CD14-positive monocyte (primary cell): ENCODE measurements around the gene PDCL3. TPM values are rescaled to one million over a fixed set of nuclear protein-coding genes. Genes with fewer than 3 reads are reported as not detected.

ENCODE experiments used
- DNase-seq, 3 donors: peaks; one replicate each; pipeline ENCODE4 v3.0.0-alpha.2; 2011 to 2022
- H2AFZ ChIP-seq: 2 replicates; pipeline ENCODE4 v1.6.0; 2012; ENCODE audit warnings: mild to moderate bottlenecking, low read depth, low read length, inconsistent platforms; ENCODE audit not compliant: insufficient read depth, poor library complexity, severe bottlenecking
- H3K27ac ChIP-seq, 2 donors: 1 replicate in 1 of 2; 2 replicates in 1 of 2; pipeline ENCODE4 v1.5.1; 2012 to 2013; ENCODE audit warnings: low read length in 2 of 2, control low read depth in 1 of 2, inconsistent platforms in 1 of 2, low read depth in 1 of 2, mild to moderate bottlenecking in 1 of 2
- H3K27me3 ChIP-seq, 2 donors: one replicate each; pipeline versions ENCODE4 v1.6.0 to v1.6.1; 2011 to 2013; ENCODE audit warnings: low read length in 2 of 2; ENCODE audit not compliant: control insufficient read depth in 2 of 2, insufficient read depth in 2 of 2
- H3K36me3 ChIP-seq, 2 donors: replicated peaks in 1 of 2; 1 replicate in 1 of 2; 2 replicates in 1 of 2; pipeline versions ENCODE4 v1.5.1 to v1.6.1; 2012 to 2013; ENCODE audit warnings: low read length in 2 of 2, control low read depth in 1 of 2, inconsistent platforms in 1 of 2, mild to moderate bottlenecking in 1 of 2; ENCODE audit not compliant: insufficient read depth in 2 of 2, control insufficient read depth in 1 of 2
- H3K4me1 ChIP-seq, 2 donors: 1 replicate in 1 of 2; 2 replicates in 1 of 2; pipeline versions ENCODE4 v1.5.1 to v1.6.1; 2012 to 2013; ENCODE audit warnings: low read length in 2 of 2, control low read depth in 1 of 2, inconsistent platforms in 1 of 2, mild to moderate bottlenecking in 1 of 2, moderate library complexity in 1 of 2; ENCODE audit not compliant: insufficient read depth in 2 of 2, control insufficient read depth in 1 of 2
- H3K4me2 ChIP-seq: replicated peaks from 2 replicates; pipeline ENCODE3; 2012; ENCODE audit warnings: low read length, moderate library complexity, mild to moderate bottlenecking; ENCODE audit not compliant: poor library complexity, severe bottlenecking; ENCODE audit errors: extremely low read depth
- H3K4me3 ChIP-seq, 3 experiments: fragments of 200-600 bp in 1 of 3; sonication (generic) in 1 of 3; replicated peaks in 1 of 3; 1 replicate in 2 of 3; 2 replicates in 1 of 3; pipeline ENCODE4 v1.5.1; 2011 to 2013; ENCODE audit warnings: low read length in 3 of 3, mild to moderate bottlenecking in 3 of 3, control low read depth in 2 of 3, low read depth in 2 of 3, inconsistent platforms in 1 of 3, moderate library complexity in 1 of 3
- H3K79me2 ChIP-seq: 2 replicates; pipeline ENCODE4 v1.6.0; 2012; ENCODE audit warnings: mild to moderate bottlenecking, control low read depth, inconsistent platforms, low read length, moderate library complexity; ENCODE audit not compliant: insufficient read depth
- H3K9ac ChIP-seq: 2 replicates; pipeline ENCODE4 v1.6.0; 2017; ENCODE audit warnings: low read length, mild to moderate bottlenecking; ENCODE audit not compliant: insufficient read depth, poor library complexity, severe bottlenecking
- H3K9me3 ChIP-seq, 2 donors: replicated peaks in 1 of 2; 1 replicate in 1 of 2; 2 replicates in 1 of 2; pipeline versions ENCODE4 v1.5.1 to v1.6.1; 2012 to 2013; ENCODE audit warnings: low read length in 2 of 2, control low read depth in 1 of 2; ENCODE audit not compliant: control insufficient read depth in 1 of 2, insufficient read depth in 1 of 2
- H4K20me1 ChIP-seq: 2 replicates; pipeline ENCODE4 v1.6.0; 2012; ENCODE audit warnings: mild to moderate bottlenecking, low read length, control low read depth, moderate library complexity; ENCODE audit not compliant: insufficient read depth
- H3K27ac Mint-ChIP-seq, 7 donors: one replicate each; pipeline ENCODE4 v1.8.0; 2020; ENCODE audit warnings: mild to moderate bottlenecking in 7 of 7, mixed read lengths in 7 of 7, moderate library complexity in 6 of 7, inconsistent platforms in 2 of 7
- H3K27me3 Mint-ChIP-seq, 3 donors: one replicate each; pipeline ENCODE4 v1.8.0; 2021 to 2022; ENCODE audit warnings: low read depth in 3 of 3, mild to moderate bottlenecking in 3 of 3, mixed read lengths in 3 of 3, moderate library complexity in 3 of 3, inconsistent platforms in 1 of 3
- H3K36me3 Mint-ChIP-seq, 2 donors: one replicate each; pipeline ENCODE4 v1.8.0; 2020; ENCODE audit warnings: mixed read lengths in 2 of 2, inconsistent platforms in 1 of 2, mild to moderate bottlenecking in 1 of 2
- H3K4me1 Mint-ChIP-seq: one replicate; pipeline ENCODE4 v1.8.0; 2020; ENCODE audit warnings: mild to moderate bottlenecking, mixed read lengths
- H3K4me3 Mint-ChIP-seq, 2 donors: one replicate each; pipeline ENCODE4 v1.8.0; 2020; ENCODE audit warnings: mild to moderate bottlenecking in 2 of 2, mixed read lengths in 2 of 2, moderate library complexity in 1 of 2
- H3K9me3 Mint-ChIP-seq, 7 donors: one replicate each; pipeline ENCODE4 v1.8.0; 2020 to 2022; ENCODE audit warnings: mixed read lengths in 7 of 7, mild to moderate bottlenecking in 6 of 7, moderate library complexity in 6 of 7, inconsistent platforms in 2 of 7
- WGBS: methylation state at CpG from one replicate; pipeline ENCODE4 v1.1.5; 2013; ENCODE audit warnings: missing lambda C conversion rate; ENCODE audit not compliant: insufficient coverage; 5-methylcytosine and 5-hydroxymethylcytosine counted together
- intact Hi-C, 2 donors: fragments of 100-400 bp; cut with micrococcal nuclease; formaldehyde crosslinking; loops; one replicate each; pipeline versions ENCODE4 v1.15.0 to v1.15.1; 2023
- polyA plus RNA-seq, 3 donors: library from polyadenylated mRNA; depleted of rRNA in 1 of 3; unstranded in 2 of 3; stranded (reverse) in 1 of 3; fragments of 300-500 nt in 2 of 3; fragments of >200 nt in 1 of 3; fragmentation: Illumina TruSeq in 2 of 3; gene quantifications; 1 replicate in 2 of 3; 2 replicates in 1 of 3; pipeline ENCODE4 v1.2.3, GENCODE V29; 2012 to 2021
- TF ChIP-seq, protein P1 (sequence below): fragments of 200-600 bp; IDR thresholded peaks from one replicate; pipeline ENCODE4 v1.8.0; 2022; ENCODE audit warnings: antibody characterized with exemption, mild to moderate bottlenecking

The PDCL3 gene
- polyA plus RNA-seq, 3 donors: 15.9 to 28.4 (median 24.8) TPM

- no peak overlapping the region for H3K4me3 ChIP-seq
- DNase-seq: no peak
- H4K20me1 ChIP-seq: no peaks in the 10 kb centered on the region
- no peaks in the 10 kb centered on the region for H3K36me3 Mint-ChIP-seq
- 96% methylated on average over 7 of the region's 8 CpGs for WGBS
- no peak overlapping the region for H3K27ac Mint-ChIP-seq
- H3K4me1 ChIP-seq: no peaks in the 10 kb centered on the region
- H3K36me3 ChIP-seq: no peaks in the 10 kb centered on the region
- H2AFZ ChIP-seq: no peak overlapping the region
- no peaks in the 10 kb centered on the region for H3K4me1 Mint-ChIP-seq
- peaks cover 0 to 15% (median 9%) of the 10 kb centered on the region in 7 donors for H3K9me3 Mint-ChIP-seq
- H3K4me2 ChIP-seq: no peak overlapping the region
- H3K27ac ChIP-seq: no peak overlapping the region
- H3K9ac ChIP-seq: no peak overlapping the region
- H3K79me2 ChIP-seq: no peaks in the 10 kb centered on the region
- H3K27me3 ChIP-seq: no peaks in the 10 kb centered on the region
- intact Hi-C loops: loop anchor here in 1 of 2 donors (10.0 kb wide), 1 partner anchor 368 kb away; no protein-coding TSS in a partner anchor
- TF ChIP-seq, protein P1, sequence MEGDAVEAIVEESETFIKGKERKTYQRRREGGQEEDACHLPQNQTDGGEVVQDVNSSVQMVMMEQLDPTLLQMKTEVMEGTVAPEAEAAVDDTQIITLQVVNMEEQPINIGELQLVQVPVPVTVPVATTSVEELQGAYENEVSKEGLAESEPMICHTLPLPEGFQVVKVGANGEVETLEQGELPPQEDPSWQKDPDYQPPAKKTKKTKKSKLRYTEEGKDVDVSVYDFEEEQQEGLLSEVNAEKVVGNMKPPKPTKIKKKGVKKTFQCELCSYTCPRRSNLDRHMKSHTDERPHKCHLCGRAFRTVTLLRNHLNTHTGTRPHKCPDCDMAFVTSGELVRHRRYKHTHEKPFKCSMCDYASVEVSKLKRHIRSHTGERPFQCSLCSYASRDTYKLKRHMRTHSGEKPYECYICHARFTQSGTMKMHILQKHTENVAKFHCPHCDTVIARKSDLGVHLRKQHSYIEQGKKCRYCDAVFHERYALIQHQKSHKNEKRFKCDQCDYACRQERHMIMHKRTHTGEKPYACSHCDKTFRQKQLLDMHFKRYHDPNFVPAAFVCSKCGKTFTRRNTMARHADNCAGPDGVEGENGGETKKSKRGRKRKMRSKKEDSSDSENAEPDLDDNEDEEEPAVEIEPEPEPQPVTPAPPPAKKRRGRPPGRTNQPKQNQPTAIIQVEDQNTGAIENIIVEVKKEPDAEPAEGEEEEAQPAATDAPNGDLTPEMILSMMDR: no peak
- H3K9me3 ChIP-seq: peaks cover 0 to 13% of the 10 kb centered on the region in 2 donors
- H3K4me3 Mint-ChIP-seq: no peak overlapping the region
- H3K27me3 Mint-ChIP-seq: peaks cover 1 to 7% (median 5%) of the 10 kb centered on the region in 3 donors
These were observed 54.1 kb downstream of the PDCL3 start for GRCh38 chr2:100616841-100617390.

GRCh38 chr2:100619951-100620350 is 57.2 kb downstream of the PDCL3 start:
- Histone ChIP-seq H3K9me3 (peaks cover 0 to 13% of the 10 kb centered on the region in 2 donors), H3K9ac (no peak overlapping the region), H3K4me2 (no peak overlapping the region), H4K20me1 (no peaks in the 10 kb centered on the region), H3K27me3 (no peaks in the 10 kb centered on the region), H3K27ac (no peak overlapping the region), H3K4me1 (no peaks in the 10 kb centered on the region), H3K79me2 (no peaks in the 10 kb centered on the region), H3K36me3 (no peaks in the 10 kb centered on the region), H3K4me3 (no peak overlapping the region), H2AFZ (no peak overlapping the region)
- intact Hi-C loops: loop anchor here in 1 of 2 donors (10.0 kb wide), 1 partner anchor 365 kb away; no protein-coding TSS in a partner anchor
- no peaks in the 10 kb centered on the region for H3K36me3 Mint-ChIP-seq
- no peak overlapping the region for H3K4me3 Mint-ChIP-seq
- DNase-seq: no peak
- 84% methylated on average over 4 of the region's 6 CpGs for WGBS
- no peak overlapping the region for H3K27ac Mint-ChIP-seq
- no peaks in the 10 kb centered on the region for H3K4me1 Mint-ChIP-seq
- peaks cover 2 to 16% (median 13%) of the 10 kb centered on the region in 7 donors for H3K9me3 Mint-ChIP-seq
- TF ChIP-seq, protein P1: no peak
- H3K27me3 Mint-ChIP-seq: peaks cover 0 to 7% (median 5%) of the 10 kb centered on the region in 3 donors
